Stimulated activated CD8-positive, alpha-beta memory T cell treated with anti-CD3 and anti-CD28 coated beads, Interleukin-4, amount 100 ng/mL, for 4 hours (primary cell): ENCODE measurements around the gene TTLL10.
"Not testable (repeated sequence)": the region's sequence is repeated elsewhere in the genome, so short reads cannot be mapped to it uniquely, and the experiment has no call there.

Source experiments
- DNase-seq, 2 donors: peaks; one replicate each; pipeline ENCODE4 v3.0.0-alpha.2; 2020; ENCODE audit warnings: low read depth in 2 of 2, low spot score in 1 of 2

TTLL10 gene

GRCh38 chr1:1170215-1171091 lies 3.2 kb upstream of the TTLL10 start:
- no peak for DNase-seq

- DNase-seq, result no peak
Measured at GRCh38 chr1:1171161-1171545, 2.5 kb upstream of the TTLL10 start.

DNA sequence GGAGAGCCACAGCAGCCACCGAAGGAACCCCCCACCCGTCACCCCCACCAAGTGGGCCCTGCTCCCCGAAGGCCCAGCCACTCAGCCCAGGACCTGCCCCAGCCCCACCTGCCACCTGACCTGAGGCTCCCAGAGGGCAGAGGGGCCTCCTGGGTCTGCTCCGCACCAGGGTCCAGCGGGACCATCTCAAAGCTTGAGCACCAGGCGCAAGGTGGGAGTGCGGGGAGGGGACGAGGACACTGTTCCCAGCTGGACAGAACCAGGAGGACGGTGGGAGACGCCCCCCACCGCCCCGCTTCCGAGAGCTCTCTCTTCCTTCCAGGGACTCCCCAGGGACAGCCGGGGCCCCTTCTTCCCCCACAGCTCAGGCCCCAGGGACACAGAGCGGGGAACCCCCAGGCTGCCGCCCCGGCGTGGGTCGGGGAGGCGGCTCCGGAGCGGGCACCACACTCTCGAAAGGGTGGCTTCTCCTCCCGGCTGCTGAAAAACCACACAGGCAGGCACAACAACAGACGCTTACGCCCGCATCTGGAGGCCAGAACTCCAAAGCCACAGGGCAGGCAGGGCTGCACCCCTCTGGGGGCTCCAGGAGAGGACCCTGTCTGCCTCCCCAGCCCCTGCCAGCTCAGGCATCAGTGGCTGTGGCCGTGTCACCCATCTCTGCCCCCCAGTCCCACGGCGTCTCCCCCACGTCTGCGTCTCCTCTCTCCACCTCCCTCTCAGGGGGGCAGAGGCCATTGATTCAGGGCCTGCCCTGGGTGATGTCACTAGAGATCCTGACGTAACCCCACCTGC lies 1.9 kb upstream of the TTLL10 start:
- DNase-seq, result no peak

GRCh38 chr1:1173061-1173792 lies 453 bp upstream of the TTLL10 start:
- DNase-seq, result no peak

DNA sequence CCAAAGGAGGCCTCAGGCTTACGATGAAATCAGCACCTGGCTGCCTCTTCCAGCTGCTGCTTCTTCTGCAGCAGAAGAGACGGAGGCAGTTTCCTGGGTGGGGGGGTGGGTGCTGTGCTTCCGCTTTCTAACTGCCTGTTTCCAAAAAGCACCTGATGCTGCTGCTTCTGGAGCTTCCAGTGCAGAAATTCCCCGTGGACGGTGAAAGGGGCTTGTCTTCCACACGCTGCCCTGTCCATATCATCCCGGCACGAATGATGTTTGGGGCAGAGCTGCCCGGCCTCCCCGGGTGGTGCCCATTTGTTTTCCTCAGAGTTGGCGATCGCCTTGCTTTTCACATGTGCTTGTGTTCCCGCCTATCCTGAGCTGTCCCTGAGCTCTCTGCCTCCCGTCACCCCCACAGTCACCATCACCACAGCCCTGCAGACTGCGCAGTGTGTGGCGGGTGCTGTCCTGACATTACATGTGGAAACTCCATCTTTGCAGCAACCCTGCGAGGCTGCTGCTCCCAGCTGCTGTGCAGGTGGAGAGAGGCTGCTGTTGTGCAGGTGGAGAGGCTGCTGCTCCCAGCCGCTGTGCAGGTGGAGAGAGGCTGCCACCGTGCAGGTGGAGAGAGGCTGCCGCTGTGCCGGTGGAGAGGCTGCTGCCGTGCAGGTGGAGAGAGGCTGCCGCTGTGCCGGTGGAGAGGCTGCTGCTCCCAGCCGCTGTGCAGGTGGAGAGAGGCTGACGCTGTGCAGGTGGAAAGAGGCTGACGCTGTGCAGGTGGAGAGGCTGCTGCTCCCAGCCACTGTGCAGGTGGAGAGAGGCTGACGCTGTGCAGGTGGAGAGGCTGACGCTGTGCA lies 1.8 kb downstream of the TTLL10 start:
- no peak for DNase-seq

DNA sequence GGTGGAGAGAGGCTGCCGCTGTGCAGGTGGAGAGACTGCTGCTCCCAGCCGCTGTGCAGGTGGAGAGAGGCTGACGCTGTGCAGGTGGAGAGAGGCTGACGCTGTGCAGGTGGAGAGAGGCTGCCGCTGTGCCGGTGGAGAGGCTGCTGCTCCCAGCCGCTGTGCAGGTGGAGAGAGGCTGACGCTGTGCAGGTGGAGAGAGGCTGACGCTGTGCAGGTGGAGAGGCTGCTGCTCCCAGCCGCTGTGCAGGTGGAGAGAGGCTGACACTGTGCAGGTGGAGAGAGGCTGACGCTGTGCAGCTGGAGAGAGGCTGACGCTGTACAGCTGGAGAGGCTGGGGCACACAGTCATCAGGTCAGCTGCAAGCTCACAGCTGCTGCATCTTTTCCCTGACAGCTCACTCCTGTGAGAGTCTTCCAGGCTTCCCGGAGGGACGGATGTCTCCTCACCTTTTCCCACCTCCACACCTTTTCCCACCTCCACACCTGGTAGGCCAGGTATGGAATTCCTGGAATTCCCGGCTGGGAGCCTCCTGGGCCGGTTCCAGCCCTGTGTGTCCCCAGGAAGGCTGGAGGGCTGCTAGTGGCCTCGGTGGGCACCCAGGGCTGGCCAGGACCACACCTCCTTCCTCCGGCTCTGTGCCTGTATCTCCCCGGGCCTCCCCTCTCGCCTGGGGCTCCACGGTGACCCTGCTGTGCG lies 2.5 kb downstream of the TTLL10 start:
- DNase-seq, result not testable (repeated sequence)

DNA sequence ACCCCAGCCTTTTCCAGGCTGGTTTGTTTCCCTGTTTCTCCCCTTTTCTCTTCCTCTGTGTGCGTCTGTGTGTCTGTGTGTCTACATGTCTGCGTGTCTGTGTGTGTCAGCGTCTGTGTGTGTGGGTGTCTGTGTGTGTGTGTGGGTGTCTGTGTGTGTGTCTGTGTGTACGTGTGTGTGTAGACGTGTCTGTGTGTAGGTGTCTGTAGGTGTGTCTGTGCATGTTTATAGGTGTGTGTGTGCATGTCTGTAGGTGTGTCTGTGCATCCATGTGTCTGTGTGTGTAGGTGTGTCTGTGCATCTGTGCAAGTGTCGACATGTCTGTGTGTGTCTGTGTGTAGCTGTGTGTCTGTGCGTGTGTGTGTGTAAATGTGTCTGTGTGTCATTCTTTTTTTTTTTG lies 3.3 kb downstream of the TTLL10 start:
- DNase-seq, result no peak

- no peak for DNase-seq
Measured at GRCh38 chr1:1177452-1178206, 3.9 kb downstream of the TTLL10 start.

DNA sequence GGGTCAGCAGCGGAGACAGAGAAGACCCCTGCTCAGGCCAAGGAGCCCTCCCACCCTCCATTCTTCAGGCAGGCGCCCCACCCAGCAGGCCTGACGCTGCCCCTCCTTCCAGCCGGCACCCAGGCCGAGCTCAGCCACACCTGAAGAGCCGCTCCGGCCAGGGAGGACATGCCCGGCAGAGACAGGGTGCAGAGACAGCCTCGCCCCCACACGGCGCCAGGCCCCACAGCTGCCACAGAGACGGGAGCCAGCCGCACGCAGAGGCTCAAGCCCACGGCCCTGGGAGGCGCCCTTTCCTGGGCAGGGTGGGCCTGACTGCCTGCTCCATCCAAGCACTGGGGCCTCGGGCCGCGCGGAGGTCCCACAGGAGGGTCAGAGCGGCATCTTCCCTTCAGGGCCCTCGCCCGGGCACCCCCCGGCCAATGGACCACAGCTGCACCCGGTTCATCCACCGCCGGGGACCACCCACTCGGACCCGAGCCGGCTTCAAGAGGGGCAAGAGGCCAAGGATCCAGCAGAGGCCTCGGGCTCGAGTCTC lies 5.2 kb downstream of the TTLL10 start:
- no peak for DNase-seq

- no peak for DNase-seq
Measured at GRCh38 chr1:1179346-1179982, 5.8 kb downstream of the TTLL10 start.

- DNase-seq, result no peak
Measured at GRCh38 chr1:1179983-1180861, 6.5 kb downstream of the TTLL10 start.

DNA sequence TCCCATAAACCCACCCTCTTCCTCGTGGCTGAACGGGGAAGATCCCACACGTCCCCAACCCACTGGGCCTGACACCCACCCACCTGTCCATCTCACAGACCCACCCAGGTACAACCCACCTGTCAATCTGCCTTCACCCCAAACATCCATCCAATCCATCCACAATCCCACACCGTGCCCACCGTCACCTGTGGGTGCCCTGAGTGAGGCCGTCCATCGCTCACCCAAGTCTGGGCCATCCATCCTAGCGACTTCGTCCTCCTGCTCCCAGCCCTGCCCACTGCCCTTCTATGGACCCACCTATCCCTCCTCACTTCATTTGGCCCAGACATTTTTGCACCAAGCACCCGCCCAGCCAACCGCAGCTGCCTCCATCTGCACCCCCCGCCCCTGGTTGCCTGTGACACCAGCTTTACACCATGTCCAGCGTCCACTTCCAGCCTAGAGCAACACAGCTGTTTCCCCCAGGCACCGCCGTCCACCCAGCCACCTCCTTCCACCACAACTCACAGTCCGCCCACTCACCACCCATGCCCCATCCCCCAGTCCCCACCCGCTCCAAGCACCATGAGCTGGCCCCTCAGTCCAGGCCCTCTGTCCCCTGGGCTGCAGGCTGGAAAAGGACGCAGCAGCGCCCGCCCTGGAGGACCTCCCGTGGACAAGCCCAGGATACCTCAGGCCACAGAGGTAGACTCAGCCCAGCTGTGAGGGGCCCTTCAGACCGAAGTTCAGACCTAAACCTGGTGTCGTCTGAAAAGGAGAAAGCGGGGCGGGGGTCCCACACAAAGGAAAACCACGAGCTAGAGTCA lies 7.7 kb downstream of the TTLL10 start:
- no peak for DNase-seq

GRCh38 chr1:1181938-1182410 lies 8.3 kb downstream of the TTLL10 start:
- no peak for DNase-seq

GRCh38 chr1:1182491-1183220 lies 9.0 kb downstream of the TTLL10 start:
- DNase-seq, result no peak

DNA sequence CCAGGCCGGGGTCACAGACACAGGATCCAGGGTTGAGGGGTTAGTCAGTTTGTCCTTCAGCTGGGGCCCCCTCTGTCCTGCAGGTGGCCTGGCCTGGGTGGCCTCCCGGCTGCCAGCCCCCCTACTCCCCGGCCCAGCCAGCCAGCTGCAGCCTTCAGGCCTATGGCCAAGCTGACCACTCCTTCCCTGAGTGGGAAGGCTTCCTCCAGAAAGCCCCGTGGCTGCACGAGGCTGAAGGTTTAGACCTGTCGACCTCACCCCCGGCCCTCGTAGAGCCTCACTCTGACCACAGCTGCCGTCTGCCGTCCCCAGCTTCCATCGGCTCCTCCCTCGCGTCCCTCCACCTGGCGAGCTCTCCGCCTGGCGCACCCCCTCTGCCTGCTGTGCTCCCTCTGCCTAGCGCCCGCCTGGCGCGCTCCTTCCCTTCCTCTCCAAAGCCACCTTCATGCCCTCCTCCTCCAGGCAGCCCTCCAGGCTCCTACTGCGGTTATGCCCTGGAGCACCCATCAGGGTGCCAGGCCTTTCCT lies 9.6 kb downstream of the TTLL10 start:
- DNase-seq, result no peak
